PC-9 (cell line): ENCODE data around the gene FN3KRP.

Source experiments
- EZH2 ChIP-seq: fragments of 200-600 bp; sonication (generic); IDR thresholded peaks from 2 replicates; pipeline ENCODE4 v1.8.0; 2017; ENCODE audit warnings: antibody characterized with exemption, low read depth
- TF ChIP-seq, protein P1 (sequence below): fragments of 200-600 bp; sonication (generic); conservative IDR thresholded peaks from 2 replicates; pipeline ENCODE4 v1.6.1; 2017; ENCODE audit warnings: mixed run types, antibody characterized with exemption, mild to moderate bottlenecking, moderate library complexity

DNA sequence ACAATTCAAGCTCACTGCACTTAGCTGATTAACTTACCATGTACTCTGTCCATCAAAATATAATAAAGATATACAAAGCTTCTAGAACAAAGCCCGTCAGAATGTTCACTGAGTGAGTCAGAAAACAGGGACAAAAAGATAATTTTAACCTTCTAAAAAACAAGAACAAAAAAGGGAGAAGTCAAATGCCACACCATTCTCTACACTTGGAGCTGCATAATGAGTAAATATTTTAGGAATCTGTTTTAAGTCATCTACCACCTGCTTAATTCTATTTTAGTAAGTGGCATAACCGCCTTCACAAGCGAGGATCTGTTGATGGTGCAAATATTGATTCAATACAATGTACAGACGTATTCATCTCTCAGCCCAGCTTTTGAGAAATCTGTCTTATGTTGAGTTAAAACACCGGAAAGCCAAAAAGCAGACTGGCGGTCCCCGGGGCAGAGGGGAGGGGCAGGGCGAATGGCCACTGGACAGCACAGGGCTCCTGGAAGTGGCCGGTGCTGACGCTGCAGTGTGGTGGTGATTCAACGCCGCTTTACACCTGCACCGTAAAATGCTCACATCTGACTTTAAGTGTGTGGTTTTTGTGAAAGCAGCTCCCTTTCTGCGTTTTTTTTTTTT lies 38.1 kb upstream of the FN3KRP start:
- TF ChIP-seq, protein P1, sequence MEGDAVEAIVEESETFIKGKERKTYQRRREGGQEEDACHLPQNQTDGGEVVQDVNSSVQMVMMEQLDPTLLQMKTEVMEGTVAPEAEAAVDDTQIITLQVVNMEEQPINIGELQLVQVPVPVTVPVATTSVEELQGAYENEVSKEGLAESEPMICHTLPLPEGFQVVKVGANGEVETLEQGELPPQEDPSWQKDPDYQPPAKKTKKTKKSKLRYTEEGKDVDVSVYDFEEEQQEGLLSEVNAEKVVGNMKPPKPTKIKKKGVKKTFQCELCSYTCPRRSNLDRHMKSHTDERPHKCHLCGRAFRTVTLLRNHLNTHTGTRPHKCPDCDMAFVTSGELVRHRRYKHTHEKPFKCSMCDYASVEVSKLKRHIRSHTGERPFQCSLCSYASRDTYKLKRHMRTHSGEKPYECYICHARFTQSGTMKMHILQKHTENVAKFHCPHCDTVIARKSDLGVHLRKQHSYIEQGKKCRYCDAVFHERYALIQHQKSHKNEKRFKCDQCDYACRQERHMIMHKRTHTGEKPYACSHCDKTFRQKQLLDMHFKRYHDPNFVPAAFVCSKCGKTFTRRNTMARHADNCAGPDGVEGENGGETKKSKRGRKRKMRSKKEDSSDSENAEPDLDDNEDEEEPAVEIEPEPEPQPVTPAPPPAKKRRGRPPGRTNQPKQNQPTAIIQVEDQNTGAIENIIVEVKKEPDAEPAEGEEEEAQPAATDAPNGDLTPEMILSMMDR, result no peak
- no peak for TF ChIP-seq EZH2
